ENCODE data around the gene PPME1. TPM values are rescaled to one million over a fixed set of nuclear protein-coding genes. Genes with fewer than 3 reads are reported as not detected.

PPME1 gene
- total RNA-seq, 1 experiment from 2014 or later: 68.3 TPM

- no TSS peak for BruUV-seq (replicated peaks)
- H3K9me2 ChIP-seq (ENCODE audit: insufficient read depth): peaks cover 3% of the 10 kb centered on the region; the same call in 1 of the 2 replicates
- POLR2A ChIA-PET: no interaction called here
- RAD21 ChIA-PET (ENCODE audit: low non-redundant PET in 1 of 2, low total read pairs in 2 of 2, uncharacterized antibody in 2 of 2, unreplicated experiment in 2 of 2): no interaction called here
- TF ChIP-seq POLR2A (IDR thresholded peaks at IDR 0.05; ENCODE audit: borderline replicate concordance, extremely low read depth, insufficient read depth, insufficient read length) (no peak), EGR1 (IDR thresholded peaks at IDR 0.05; ENCODE audit: low read depth) (no peak), YY1 (IDR thresholded peaks at IDR 0.05; ENCODE audit: extremely low read depth, insufficient replicate concordance, low read depth, low read length) (no peak), ZNF274 (IDR thresholded peaks at IDR 0.05; ENCODE audit: low read depth, low read length) (no peak), ELF1 (IDR thresholded peaks at IDR 0.05; ENCODE audit: borderline replicate concordance, low read depth) (no peak), EZH2 (IDR thresholded peaks at IDR 0.05) (no peak), ZFX (IDR thresholded peaks at IDR 0.05) (no peak), JUND (IDR thresholded peaks at IDR 0.05) (no peak), EZH2phosphoT487 (IDR thresholded peaks at IDR 0.05; ENCODE audit: borderline replicate concordance) (no peak), POLR2AphosphoS5 (IDR thresholded peaks at IDR 0.05; ENCODE audit: low read depth, low read length) (no peak), SRF (IDR thresholded peaks at IDR 0.05; ENCODE audit: low read depth) (no peak), CTCF (IDR thresholded peaks at IDR 0.05 in 2 of 3, conservative IDR thresholded peaks at IDR 0.05 in 1 of 3; ENCODE audit: borderline replicate concordance in 1 of 3, insufficient read depth in 1 of 3, low read depth in 2 of 3, low read length in 2 of 3) (no peak), FOSL1 (IDR thresholded peaks at IDR 0.05; ENCODE audit: low read depth) (no peak), TCF7L2 (IDR thresholded peaks at IDR 0.05; ENCODE audit: borderline replicate concordance, extremely low read depth, insufficient read depth, insufficient read length) (no peak), ZBTB33 (IDR thresholded peaks at IDR 0.05; ENCODE audit: extremely low read depth, insufficient replicate concordance, low read length) (no peak)
- no peaks in the 10 kb centered on the region for H3K79me2 ChIP-seq (ENCODE audit: insufficient read depth, low read length)
- H3K27me3 ChIP-seq (ENCODE audit: insufficient read depth, low read length): no peaks in the 10 kb centered on the region
- H3K4me1 ChIP-seq (ENCODE audit: control insufficient read depth in 1 of 2, insufficient read depth in 2 of 2, low read length in 2 of 2): no peaks in the 10 kb centered on the region
- intact Hi-C loops (cut with micrococcal nuclease): no loop called here
- H3K36me3 ChIP-seq (ENCODE audit: control insufficient read depth in 1 of 2, insufficient read depth in 2 of 2, low read length in 2 of 2): no peaks in the 10 kb centered on the region
- H3K27ac ChIP-seq (ENCODE audit: low read depth, low read length): no peak overlapping the region
- H3K4me2 ChIP-seq (ENCODE audit: low read length): no peak overlapping the region
- H3K9me3 ChIP-seq (ENCODE audit: control insufficient read depth in 1 of 2, insufficient read depth in 1 of 2, low read depth in 1 of 2, low read length in 2 of 2): no peaks in the 10 kb centered on the region
- ATAC-seq (no peak), DNase-seq (ENCODE audit: low read depth, low spot score) (no peak)
- no peaks in the 10 kb centered on the region for H4K20me1 ChIP-seq (ENCODE audit: insufficient read depth)
- H3K4me3 ChIP-seq (replicated peaks in 1 of 2; ENCODE audit: low read depth in 1 of 2, low read length in 2 of 2): no peak overlapping the region
- no peak overlapping the region for H2AFZ ChIP-seq (ENCODE audit: low read depth, low read length, poor library complexity, severe bottlenecking)
- H3K9ac ChIP-seq (ENCODE audit: low read length): no peak overlapping the region
- CTCF ChIA-PET: no interaction called here
Measured at GRCh38 chr11:74268456-74268855, 97.4 kb downstream of the PPME1 start.
